MG63 (cell line): ENCODE results near the gene CYTH2. TPM values are rescaled to one million over a fixed set of nuclear protein-coding genes. Genes with fewer than 3 reads are reported as not detected.

ENCODE experiments used
- DNase-seq: peaks from one replicate; pipeline ENCODE4 v3.0.0-alpha.2; 2020
- H3K27me3 ChIP-seq: fragments of 250-450 bp; sonication (Bioruptor Pico); 2 replicates; pipeline ENCODE4 v1.5.1; 2020; ENCODE audit warnings: mild to moderate bottlenecking, moderate library complexity
- H3K36me3 ChIP-seq: fragments of 250-450 bp; sonication (Bioruptor Pico); 2 replicates; pipeline ENCODE4 v1.5.1; 2020; ENCODE audit warnings: mild to moderate bottlenecking, moderate library complexity
- H3K4me3 ChIP-seq: fragments of 250-450 bp; sonication (Bioruptor Pico); 2 replicates; pipeline ENCODE4 v1.5.1; 2020; ENCODE audit warnings: mild to moderate bottlenecking, moderate library complexity
- H3K9me3 ChIP-seq: fragments of 250-450 bp; sonication (Bioruptor Pico); 2 replicates; pipeline ENCODE4 v1.5.1; 2020; ENCODE audit warnings: mild to moderate bottlenecking, moderate library complexity
- total RNA-seq: library from RNA; depleted of rRNA; stranded (reverse); fragments of >200 nt; shearing (Covaris generic); gene quantifications from 2 replicates; pipeline ENCODE4 v1.2.3, GENCODE V29; 2014; ENCODE audit warnings: low replicate concordance

Gene CYTH2
- total RNA-seq, 1 experiment from 2014 or later = 84.7 TPM

DNA sequence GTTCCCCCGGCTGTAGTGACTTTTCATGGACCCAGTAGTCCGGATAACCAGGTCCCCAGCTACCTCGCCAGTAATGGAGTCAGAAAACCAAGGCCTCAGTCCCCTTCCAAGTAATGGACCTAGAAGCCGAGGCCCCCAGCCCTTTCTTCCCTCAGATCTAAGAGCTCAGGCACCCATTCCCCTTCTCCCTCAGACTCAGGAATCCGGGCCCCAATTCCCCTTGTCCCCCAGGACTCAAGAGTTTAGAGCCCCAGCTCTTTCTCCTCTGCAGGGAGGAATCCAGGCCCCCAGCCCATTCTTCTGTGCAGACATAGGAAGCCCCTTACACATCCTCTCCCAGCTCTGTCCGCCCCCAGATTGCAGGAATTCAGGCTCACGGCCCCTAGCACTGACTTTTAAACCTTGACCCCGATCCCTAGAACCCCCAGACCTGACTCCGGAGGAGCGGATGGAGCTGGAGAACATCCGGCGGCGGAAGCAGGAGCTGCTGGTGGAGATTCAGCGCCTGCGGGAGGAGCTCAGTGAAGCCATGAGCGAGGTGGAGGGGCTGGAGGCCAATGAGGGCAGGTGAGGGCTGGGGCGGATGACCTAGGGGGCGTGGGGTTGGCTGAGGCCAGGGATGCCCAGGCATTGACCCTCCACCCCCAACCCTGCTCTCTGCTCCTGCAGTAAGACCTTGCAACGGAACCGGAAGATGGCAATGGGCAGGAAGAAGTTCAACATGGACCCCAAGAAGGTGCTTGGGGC lies 938 bp downstream of the CYTH2 start:
- no peaks in the 10 kb centered on the region for H3K9me3 ChIP-seq
- H3K4me3 ChIP-seq = peak overlapping the region; percentile 98
- no peak for DNase-seq
- no peaks in the 10 kb centered on the region for H3K27me3 ChIP-seq
- peaks cover 52% of the 10 kb centered on the region for H3K36me3 ChIP-seq

DNA sequence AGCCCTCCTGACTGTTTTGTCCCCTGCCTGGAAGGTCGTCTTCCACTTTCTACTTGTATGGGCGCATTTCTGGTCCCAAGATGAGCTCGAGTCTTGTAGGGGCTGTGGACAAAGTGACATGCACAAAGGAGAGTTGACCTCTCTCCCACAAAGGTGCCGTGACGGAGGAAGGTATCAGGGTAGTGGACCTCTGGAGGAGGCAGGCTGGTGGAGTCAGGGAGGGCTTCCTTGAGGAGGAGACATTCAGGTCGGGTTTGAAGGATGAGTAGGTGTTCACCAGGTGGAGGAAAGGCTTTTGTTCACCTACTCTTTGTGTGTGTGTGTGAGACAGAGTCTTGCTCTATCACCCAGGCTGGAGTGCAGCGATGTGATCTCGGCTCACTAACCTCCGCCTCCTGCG lies 1.7 kb downstream of the CYTH2 start:
- DNase-seq = no peak
- Histone ChIP-seq H3K36me3 (peaks cover 60% of the 10 kb centered on the region), H3K27me3 (no peaks in the 10 kb centered on the region), H3K9me3 (no peaks in the 10 kb centered on the region), H3K4me3 (no peak overlapping the region)

DNA sequence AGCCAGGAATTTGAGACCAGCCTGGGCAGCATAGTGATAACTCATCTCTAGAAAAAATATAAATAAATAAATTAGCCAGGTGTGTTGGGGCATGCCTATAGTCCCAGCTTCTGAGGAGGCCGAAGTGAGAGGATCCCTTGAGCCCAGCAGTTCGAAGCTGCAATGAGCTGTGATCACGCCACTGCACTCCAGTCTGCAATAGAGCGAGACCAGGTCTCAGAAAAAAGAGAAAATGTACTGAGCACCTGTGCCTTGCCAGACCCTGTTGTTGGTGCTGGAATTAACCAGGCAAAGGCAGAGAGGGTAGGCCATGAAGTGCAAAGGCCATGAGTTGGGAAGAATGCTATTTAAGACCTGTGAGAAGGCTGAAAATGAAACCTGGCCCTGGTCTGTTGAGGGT lies 2.7 kb downstream of the CYTH2 start:
- no peaks in the 10 kb centered on the region for H3K27me3 ChIP-seq
- no peak overlapping the region for H3K4me3 ChIP-seq
- no peak for DNase-seq
- H3K9me3 ChIP-seq = no peaks in the 10 kb centered on the region
- H3K36me3 ChIP-seq = peaks cover 69% of the 10 kb centered on the region

DNA sequence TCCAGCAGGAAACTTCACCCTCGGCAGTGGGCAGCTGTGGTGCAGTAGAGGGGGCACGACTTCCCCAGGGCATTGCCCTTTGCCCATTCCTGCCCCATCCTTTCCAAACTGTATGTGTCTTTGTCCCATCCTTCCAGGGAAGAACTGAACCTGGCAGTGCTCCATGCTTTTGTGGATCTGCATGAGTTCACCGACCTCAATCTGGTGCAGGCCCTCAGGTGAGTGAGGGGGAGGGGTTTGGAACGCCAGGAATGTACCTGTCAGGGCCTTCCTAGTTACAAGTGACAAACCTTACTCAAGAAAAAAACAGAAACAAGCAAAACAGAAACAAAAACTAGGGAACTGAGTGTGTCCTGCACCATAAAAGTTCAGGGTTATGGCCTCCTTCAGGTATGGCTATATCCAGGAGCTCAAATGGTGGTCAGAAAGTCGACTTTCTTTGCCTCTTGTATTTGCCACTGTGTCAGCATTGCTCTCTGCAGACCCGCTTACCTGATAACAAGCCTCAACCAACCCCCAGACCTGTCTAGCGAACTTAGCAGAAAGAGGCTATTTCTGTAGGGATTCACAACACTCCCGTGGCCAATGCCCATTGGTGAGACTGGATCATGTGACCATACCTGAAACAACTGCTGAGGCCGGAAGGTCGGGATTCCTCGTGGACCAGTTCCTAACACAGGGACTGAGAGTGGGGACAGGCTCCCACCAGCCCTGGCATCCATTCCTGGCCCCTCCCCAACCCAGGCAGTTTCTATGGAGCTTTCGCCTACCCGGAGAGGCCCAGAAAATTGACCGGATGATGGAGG lies 4.2 kb downstream of the CYTH2 start:
- no peak overlapping the region for H3K4me3 ChIP-seq
- H3K27me3 ChIP-seq = no peaks in the 10 kb centered on the region
- H3K36me3 ChIP-seq = peaks cover 84% of the 10 kb centered on the region
- H3K9me3 ChIP-seq = no peaks in the 10 kb centered on the region
- no peak for DNase-seq

DNA sequence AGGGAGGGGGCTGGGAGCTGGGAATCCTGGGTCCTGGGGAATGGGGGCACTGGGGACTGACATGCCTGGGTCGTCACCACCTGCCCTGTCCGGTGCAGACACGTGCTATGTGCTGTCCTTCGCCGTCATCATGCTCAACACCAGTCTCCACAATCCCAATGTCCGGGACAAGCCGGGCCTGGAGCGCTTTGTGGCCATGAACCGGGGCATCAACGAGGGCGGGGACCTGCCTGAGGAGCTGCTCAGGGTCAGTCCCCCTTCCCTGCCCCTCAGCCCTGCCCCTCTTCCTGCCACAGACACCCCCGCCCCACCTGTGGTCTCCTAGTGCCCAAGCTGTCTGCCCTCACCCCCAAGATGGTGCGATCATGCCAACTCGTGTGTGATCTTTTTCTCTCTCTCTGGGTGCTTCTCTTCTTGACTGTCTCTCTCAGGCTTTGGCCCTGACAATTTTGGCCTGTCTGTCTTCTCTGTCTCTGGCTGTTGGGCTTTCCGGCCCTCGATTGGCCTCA lies 5.0 kb downstream of the CYTH2 start:
- H3K36me3 ChIP-seq = peaks cover 86% of the 10 kb centered on the region
- no peaks in the 10 kb centered on the region for H3K27me3 ChIP-seq
- H3K9me3 ChIP-seq = no peaks in the 10 kb centered on the region
- H3K4me3 ChIP-seq = no peak overlapping the region
- no peak for DNase-seq

DNA sequence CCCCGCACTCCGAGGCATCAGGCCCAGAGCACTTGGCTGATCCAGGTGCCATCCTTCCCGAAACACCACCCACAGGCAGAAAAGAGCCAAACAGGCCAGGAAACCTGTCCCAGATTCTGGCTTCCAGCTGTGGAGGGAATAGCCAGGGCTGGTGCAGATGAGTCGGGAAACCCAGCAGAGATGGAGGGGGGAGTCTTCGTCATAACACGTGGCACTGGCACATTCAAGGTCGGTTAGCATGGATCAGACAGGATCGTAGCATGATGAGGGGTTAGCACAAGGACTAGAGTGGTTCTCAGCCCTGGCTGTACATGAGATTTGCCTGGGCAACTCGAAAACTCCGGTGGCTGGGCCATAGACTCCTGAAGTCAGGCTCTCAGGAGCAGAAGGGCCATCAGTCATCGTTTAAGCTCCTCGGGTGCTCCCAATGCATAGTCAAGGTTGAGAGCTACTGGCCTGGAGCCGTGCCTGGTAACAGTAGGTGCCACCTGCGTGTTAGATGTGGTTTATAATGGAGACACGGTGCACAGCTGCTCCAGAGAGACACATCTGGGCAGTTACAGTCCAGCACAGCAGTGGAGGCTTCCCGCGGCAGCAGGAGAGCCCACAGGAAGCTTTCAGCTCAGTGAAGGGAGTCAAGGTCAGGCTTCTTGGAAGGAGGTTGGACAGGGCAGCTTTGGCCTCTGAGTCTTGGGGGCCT lies 6.3 kb downstream of the CYTH2 start:
- Histone ChIP-seq H3K4me3 (no peak overlapping the region), H3K27me3 (no peaks in the 10 kb centered on the region), H3K36me3 (peaks cover 91% of the 10 kb centered on the region), H3K9me3 (no peaks in the 10 kb centered on the region)
- DNase-seq = no peak

DNA sequence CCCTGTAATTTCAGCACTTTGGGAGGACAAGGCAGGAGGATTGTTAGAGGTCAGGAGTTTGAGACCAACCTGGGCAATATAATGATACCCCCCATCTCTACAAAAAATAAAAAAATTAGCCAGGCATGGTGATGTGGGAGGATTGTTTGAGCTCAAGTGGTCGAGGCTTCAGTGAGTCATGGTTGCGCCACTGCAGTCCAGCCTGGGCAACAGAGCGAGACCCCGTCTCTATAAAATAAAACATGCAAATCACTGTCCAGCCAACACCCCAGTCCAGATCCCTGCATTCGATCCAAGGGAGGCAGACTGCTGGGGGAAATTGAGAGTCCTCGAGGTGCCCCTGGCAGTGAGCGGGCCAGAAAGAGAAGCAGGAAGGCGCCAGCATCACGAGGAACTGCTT lies 7.0 kb downstream of the CYTH2 start:
- Histone ChIP-seq H3K9me3 (no peaks in the 10 kb centered on the region), H3K27me3 (no peaks in the 10 kb centered on the region), H3K36me3 (peaks cover 88% of the 10 kb centered on the region), H3K4me3 (no peak overlapping the region)
- no peak for DNase-seq

DNA sequence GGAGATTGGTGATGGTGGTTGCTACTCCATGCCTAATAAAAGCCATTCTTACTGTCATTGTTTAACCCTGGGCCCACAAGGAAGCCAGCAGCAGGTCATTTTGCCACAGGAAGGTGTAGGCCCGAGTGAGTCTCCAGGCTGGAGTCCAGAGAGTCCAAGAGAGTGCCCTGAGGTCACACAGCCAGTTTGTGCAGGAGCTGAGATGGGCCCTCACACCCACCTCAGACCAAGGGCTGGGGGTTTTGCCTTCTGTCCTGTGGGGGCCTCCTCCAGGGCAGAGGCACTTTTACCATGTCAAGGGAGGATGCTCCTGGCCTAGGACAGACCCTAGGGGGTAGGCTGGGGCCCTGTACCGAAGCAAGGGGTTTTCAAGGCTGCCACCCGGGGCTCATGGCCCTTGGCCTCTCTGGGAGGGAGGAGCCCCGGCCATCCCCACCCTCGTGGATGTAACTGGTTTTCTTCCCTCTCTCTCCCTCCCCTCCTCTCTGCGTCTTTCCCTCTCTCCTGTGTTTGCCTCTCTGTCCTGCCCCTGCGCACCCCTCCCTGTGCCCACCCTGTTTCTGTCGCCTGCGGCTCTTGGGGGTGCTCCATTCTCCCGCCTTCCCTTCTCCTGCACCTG lies 8.0 kb downstream of the CYTH2 start:
- no peak for DNase-seq

DNA sequence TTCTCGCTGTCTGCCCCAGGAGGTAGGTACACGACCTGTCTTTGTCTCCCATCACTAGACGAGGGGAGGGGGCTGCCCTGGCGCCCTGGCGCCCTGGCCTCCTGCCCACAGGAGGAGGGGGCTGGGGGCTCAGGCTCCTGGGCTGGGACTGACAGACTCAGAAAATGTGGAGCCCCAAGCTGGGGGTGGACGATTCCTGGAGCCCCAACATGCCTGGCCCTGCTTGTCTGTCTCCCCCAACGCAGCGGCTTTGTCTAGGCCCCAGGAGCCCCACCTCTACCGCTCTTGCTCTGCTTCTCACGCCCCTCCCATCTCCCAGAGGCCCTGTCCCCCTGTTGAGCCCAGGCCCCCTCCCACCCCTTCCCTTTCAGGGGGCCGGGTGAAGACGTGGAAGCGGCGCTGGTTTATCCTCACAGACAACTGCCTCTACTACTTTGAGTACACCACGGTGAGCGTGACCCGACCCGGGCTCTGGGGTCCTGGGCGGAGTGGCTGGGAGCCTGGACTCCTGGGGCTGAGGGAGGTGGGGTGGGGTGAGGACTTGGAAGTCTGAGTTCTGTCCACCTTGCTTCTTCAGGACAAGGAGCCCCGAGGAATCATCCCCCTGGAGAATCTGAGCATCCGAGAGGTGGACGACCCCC lies 8.6 kb downstream of the CYTH2 start:
- Histone ChIP-seq H3K9me3 (no peaks in the 10 kb centered on the region), H3K36me3 (peaks cover 79% of the 10 kb centered on the region)
- no peak for DNase-seq

More for the DNA sequence above, 8.0 kb downstream of the CYTH2 start:
- no peaks in the 10 kb centered on the region for H3K9me3 ChIP-seq
- peaks cover 83% of the 10 kb centered on the region for H3K36me3 ChIP-seq
- H3K27me3 ChIP-seq = no peaks in the 10 kb centered on the region
- H3K4me3 ChIP-seq = no peak overlapping the region

DNA sequence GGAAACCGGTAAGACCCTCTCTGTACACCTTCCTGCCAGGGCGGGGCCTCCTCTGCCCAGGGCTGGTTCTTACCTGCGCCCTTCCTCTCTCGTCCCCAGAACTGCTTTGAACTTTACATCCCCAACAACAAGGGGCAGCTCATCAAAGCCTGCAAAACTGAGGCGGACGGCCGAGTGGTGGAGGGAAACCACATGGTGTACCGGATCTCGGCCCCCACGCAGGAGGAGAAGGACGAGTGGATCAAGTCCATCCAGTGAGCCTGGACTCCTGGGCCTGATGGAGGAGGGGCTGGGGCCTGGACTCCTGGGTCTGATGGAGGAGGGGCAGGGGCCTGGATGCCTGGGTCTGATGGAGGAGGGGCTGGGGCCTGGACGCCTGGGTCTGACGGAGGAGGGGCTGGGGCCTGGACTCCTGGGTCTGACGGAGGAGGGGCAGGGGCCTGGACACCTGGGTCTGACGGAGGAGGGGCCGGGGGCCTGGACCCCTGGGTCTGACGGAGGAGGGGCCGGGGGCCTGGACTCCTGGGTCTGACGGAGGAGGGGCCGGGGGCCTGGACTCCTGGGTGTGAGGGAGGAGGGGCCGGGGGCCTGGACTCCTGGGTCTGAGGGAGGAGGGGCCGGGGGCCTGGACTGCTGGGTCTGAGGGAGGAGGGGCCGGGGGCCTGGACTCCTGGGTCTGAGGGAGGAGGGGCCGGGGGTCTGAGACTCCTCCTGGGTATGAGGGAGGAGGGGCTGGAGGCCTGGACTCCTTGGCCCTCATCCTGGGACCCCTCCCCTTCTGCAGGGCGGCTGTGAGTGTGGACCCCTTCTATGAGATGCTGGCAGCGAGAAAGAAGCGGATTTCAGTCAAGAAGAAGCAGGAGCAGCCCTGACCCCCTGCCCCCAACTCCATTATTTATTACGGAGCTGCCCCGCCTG lies 9.4 kb downstream of the CYTH2 start:
- peaks cover 71% of the 10 kb centered on the region for H3K36me3 ChIP-seq
- no peak overlapping the region for H3K4me3 ChIP-seq
- H3K27me3 ChIP-seq = no peaks in the 10 kb centered on the region
- no peaks in the 10 kb centered on the region for H3K9me3 ChIP-seq
- no peak for DNase-seq

More for the DNA sequence above, 8.6 kb downstream of the CYTH2 start:
- H3K4me3 ChIP-seq = no peak overlapping the region
- no peaks in the 10 kb centered on the region for H3K27me3 ChIP-seq

DNA sequence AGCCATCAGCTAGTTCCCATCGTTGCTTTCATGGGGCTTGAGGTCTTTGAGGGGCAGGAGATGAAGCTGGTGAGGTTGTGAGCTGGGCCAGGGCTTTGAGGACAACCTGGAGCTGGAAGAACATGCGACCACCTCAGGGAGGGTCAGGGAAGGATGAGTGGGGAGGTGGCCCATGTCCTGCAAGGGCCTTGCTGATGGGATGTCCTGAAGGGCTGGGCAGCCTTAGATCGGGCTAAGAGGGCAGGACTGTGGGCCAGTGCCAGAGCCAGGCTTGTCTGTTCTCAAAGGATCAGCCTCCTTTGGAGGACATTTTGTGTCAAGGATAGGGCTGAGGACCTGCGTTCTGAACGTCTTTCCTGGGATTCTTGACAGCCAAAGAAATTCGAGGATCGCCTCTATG lies 10.5 kb downstream of the CYTH2 start:
- no peak for DNase-seq
- peaks cover 60% of the 10 kb centered on the region for H3K36me3 ChIP-seq
- no peaks in the 10 kb centered on the region for H3K27me3 ChIP-seq
- H3K9me3 ChIP-seq = no peaks in the 10 kb centered on the region
- no peak overlapping the region for H3K4me3 ChIP-seq

DNA sequence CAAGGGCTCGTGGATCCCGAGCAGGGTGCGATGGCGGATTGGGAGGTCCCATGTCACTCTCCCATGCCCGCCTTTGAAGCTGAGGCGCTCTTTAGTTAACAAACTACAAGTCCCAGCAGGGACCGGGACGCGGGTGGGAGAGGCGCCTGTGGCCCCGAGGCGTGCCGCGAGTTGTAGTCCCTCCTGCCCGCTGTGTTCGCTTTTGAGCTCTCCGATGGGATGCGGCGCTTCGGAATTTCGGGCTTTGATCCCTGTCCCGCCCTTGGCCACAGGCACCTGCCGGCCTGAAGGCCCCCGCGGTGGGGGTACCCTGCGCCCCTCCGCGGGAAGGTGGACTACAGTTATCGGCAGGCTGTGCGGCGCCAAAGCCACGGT lies 11.0 kb downstream of the CYTH2 start:
- peaks cover 55% of the 10 kb centered on the region for H3K36me3 ChIP-seq
- H3K9me3 ChIP-seq = no peaks in the 10 kb centered on the region
- H3K4me3 ChIP-seq = no peak overlapping the region
- no peaks in the 10 kb centered on the region for H3K27me3 ChIP-seq
- DNase-seq = no peak

DNA sequence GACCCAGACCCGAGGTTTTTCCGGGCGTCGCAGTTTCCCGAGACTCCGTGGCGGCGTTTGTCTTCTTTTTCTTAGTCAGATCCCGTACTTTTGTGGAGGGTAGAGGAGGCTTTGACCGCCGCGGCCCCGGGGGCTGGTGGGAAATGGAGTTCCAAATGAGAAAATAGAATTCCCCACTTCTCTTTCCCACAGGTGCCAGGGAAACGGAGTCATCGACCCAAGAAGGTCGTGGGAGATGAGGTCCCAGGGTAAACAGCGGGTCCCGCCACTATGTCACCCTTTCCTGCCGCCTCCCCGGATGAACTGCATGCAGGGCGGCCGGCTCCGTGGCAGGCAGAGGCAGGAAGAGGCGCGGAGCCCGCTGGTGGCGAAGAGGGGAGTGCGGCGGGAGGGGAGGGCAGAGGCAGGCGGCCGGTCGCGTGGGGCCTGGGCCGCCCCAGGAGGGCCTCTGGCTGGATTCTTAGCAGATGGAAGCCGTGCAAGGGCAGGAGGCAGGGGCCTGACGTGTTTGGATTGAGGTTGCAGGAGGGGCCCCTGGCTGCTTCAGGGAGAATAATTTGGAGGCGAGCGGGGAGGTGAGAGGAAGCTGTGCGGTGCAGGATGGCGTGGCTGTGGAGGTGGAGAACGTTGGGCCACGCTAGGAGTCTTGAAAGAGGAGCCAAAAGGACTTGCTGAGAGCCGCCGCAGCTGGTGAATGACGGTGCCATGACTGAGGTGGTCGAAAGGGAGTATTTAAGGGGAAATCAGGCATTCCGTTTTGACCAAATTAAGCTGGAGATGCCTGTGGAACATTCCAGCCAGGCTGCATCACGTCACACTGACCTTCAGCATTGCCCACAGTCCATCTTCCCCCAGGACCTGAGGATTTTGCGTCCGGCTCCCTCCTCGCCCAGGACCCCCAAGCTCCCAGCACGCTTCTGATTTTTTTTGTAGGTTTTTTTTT lies 11.7 kb downstream of the CYTH2 start:
- Histone ChIP-seq H3K27me3 (no peaks in the 10 kb centered on the region), H3K4me3 (no peak overlapping the region)

DNA sequence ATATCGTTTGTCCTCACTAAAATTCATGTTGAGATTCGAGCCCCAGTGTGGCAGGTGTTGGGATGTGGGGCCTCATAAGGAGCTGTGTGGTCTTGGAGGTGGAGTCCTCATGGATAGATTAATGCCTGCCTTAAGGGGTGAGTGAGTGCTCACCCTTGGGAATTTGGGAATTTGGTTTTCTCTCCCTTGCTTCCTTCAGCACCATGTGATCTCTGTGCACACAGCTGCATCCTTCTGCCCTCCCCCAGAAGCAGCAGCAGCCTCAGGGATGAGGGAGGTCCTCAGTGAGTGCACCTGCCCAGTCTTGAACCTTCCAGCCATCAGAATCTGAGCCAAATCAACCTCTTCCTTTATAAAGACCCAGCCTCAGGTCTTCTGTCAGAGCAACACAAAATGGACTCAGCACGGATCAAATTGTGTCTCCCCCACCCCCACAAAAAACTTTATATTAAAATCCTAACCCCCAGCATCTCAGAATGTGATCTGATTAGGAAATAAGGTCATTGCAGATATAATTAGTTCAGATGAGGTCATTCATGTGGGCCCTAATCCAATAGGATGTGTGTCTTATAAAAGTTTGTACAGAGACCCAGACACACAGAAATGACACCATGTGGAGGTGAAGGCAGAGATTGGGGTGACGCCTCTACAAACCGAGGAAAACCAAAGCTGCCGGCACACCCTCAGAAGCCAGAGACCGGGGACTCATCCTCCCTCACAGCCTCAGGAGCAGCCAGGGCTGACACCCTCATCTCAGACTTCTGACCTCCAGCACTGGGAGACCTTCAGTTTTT lies 12.9 kb downstream of the CYTH2 start:
- no peaks in the 10 kb centered on the region for H3K9me3 ChIP-seq
- peaks cover 36% of the 10 kb centered on the region for H3K36me3 ChIP-seq
- no peak overlapping the region for H3K4me3 ChIP-seq
- no peaks in the 10 kb centered on the region for H3K27me3 ChIP-seq
- no peak for DNase-seq

More for the DNA sequence above, 11.7 kb downstream of the CYTH2 start:
- H3K9me3 ChIP-seq = no peaks in the 10 kb centered on the region
- no peak for DNase-seq
- peaks cover 49% of the 10 kb centered on the region for H3K36me3 ChIP-seq
